DMS 273 (cell line): ENCODE results near the gene UAP1L1.

Experiments used
- DNase-seq: peaks from one replicate; lab custom pipeline; 2025; ENCODE audit not compliant: unreplicated experiment; lab: John Stamatoyannopoulos, UW

The UAP1L1 gene

GRCh38 chr9:137089232-137089947, 12.1 kb downstream of the UAP1L1 start:
- DNase-seq, result peak; percentile 93

DNA sequence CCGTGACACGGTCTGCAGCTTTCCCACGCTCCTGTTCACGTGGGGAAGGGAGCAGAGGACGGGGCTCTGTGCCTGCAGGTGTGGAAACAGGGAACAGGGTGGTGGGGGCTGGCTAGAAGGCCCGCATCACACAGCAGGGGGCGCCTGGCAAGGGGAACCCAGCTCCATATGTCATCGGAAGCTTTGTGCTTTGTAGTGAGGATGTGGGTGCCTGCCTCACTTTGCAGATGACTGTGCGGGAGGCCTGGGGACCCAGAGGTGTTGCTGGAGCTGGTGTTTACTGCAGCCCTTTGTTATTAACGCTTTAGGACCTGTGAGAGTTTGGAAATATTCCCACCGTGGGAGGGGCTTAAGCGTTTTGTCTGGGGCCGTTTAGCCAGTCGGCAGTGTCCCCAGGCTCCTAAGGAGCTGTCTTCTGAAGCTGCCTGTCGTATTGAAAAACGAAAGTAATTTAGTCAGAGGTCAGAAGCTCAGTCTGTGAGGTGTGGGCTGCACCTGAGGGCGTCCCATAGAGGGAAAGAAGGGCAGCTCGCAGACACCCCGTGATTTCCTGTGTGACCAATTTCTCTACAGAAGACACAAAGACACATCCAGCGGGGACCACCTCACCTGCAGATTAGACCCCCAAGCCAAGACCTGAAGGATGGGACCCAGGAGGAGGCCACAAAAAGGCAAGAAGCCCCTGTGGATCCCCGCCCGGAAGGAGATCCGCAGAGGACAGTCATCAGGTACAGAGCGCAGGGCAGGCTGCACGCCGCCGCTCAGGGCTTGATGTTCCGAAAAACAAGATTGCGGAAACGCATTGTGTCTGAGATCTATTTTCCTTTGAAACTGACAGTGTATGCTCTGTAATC, 18.6 kb downstream of the UAP1L1 start:
- DNase-seq, result peak; percentile 56

GRCh38 chr9:137096785-137097546, 19.6 kb downstream of the UAP1L1 start:
- DNase-seq, result no peak

- DNase-seq, result no peak
These were observed 20.6 kb downstream of the UAP1L1 start for GRCh38 chr9:137097761-137098462.

GRCh38 chr9:137099231-137099630, 21.9 kb downstream of the UAP1L1 start:
- no peak for DNase-seq

DNA sequence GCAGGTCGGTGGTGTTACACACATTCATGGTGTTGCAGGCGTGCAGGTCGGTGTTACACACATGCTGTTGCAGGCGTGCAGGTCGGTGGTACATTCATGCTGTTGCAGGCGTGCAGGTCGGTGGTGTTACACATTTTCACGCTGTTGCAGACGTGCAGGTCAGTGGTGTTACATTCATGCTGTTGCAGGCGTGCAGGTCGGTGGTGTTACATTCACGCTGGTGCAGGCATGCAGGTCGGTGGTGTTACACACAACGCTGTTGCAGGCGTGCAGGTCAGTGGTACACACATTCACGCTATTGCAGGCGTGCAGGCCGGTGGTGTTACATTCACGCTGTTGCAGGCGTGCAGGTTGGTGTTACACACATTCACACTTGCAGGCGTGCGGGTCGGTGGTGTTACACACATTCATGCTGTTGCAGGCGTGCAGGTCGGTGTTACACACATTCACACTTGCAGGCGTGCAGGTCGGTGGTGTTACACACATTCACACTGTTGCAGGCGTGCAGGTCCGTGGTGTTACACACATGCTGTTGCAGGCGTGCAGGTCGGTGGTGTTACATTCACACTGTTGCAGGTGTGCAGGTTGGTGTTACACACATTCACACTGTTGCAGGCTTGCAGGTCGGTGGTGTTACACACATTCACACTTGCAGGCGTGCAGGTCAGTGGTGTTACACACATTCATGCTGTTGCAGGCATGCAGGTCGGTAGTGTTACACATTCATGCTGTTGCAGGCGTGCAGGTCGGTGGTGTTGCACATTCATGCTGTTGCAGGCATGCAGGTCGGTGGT, 26.1 kb downstream of the UAP1L1 start:
- no peak for DNase-seq

DNA sequence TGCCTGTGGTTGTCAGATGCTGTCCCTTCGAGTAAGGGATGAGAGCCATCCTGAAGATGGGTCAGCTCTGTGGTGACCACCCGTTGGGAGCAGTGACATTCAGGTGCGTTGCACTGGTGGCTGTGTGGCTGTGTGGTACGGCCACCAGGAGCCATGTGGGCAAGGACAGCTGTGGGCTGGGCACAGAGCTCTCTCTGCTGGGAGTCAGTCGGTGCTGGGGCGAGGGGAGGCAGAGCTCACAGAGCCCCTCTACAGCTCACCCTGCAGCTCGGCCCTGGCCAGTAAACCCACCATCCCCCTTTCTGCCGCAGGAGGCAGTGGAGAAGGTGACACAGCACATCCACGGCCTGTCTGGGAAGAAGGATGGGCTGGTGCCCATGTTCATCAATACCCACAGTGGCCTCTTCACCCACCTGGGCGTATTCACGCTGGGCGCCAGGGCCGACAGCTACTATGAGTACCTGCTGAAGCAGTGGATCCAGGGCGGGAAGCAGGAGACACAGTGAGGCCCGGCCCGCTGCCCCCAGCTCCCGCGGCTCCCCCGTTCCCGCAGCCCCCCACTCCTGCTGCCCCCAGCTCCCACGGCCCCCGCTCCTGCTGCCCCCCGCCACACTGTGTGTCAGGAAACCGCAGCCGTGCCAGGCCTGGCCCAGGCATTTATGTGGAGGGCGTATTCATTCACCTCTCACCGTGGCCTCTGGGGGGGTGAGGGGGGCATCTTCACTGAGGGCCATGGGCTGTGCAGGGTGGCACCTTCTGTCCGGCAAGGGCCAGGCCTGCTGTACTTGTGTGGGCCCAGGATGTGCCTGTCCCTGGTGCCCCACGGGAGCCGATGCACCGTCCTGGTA, 28.7 kb downstream of the UAP1L1 start:
- no peak for DNase-seq

GRCh38 chr9:137106662-137107250, 29.4 kb downstream of the UAP1L1 start:
- DNase-seq, result no peak

- no peak for DNase-seq
These were observed 30.1 kb downstream of the UAP1L1 start for GRCh38 chr9:137107312-137107921.

DNA sequence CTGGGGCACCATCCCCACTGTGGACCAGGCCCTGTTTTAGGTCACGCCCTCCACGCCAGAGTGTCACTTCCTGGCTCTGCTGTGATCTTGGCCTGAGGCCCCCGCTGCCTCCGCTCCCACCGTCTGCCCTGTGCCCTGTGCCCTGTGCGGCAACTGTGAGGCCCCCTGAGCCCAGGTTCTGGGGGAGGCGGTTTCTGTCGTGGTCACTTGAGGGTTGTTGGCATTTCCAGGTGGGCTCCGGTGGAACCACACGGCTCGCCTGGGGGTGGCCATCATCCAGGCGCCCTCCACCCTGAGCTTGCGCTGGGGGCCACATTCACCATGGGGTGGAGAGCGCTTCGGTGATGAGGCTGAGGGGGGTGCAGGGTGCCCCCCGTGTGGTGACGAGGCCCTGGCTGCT, 30.7 kb downstream of the UAP1L1 start:
- DNase-seq, result no peak

- DNase-seq, result no peak
These were observed 31.4 kb downstream of the UAP1L1 start for GRCh38 chr9:137108608-137109249.

- no peak for DNase-seq
These were observed 32.2 kb downstream of the UAP1L1 start for GRCh38 chr9:137109250-137110146.

DNA sequence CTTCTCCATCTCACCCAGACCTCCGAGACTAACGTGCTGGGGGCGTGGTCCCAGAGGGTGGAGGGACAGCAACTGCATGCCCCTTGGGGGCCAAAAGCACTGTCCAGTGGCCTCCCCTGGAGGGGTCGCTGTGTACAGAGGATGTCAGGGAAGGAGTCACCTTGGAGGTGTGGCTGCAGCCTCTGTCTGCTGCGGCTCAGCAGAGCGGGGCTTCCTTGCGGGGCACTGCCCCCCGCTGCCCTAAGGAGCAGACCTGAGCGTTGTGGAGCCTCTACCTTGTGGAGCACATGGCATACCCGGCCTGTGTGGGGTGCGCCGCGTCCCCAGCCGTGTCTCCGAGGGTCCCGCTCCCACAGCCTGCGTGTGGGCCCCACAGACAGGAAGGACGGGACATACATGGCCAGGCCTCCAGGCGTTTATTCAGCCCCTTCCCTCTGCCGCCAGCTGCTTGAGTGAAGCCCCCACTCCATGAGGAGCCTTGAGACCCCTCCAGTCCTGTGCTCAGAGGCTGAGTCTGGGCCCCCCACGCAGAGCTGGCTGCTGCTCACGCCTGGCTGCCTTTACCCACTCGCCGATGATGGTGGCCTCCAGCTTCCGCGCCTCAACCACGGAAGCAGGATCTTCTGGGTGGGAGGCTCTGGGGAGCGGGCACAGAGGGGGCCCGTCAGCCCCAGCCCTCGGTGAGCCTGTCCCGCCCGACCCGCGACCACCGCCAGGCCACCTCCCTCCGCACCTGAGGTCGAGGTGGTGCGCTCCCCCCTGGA, 33.0 kb downstream of the UAP1L1 start:
- DNase-seq, result no peak

DNA sequence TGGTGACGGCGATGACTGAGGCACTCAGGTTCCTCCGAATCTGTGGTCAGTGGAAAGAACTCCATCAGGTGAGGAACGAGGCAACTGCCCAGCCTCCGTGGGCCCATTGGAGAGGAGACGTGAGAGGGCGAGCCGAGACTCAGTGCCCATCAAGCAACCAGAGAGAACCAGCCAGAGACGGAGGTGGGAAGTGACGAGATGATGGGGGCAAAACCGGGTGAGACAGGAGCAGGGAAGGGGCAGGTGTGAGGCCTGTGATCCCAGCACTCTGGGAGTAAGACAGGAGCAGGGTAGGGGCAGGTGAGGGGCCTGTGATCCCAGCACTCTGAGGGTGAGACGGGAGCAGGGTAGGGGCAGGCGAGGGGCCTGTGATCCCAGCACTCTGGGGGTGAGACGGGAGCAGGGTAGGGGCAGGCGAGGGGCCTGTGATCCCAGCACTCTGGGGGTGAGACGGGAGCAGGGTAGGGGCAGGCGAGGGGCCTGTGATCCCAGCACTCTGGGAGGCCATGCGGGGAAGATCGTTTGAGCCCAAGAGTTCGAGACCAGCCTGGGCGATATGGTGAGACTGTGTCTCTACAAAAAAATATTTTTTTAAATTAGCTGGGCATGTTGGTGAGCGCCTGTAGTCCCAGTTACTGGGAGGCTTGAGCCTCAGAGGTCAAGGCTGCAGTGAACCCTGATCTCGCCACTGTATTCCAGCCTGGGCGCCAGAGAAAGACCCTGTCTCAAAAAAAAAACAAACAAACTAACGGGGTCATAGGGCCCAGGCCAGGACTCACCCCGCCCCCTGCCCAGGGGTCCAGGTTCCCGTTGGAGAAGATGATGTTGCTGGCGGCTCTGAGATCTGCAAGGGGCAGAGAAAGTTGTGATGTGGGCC, 33.8 kb downstream of the UAP1L1 start:
- no peak for DNase-seq
